ENCODE measurements around the gene NRF1. TPM values are rescaled to one million over a fixed set of nuclear protein-coding genes. Genes with fewer than 3 reads are reported as not detected.

The NRF1 gene
- total and polyA plus RNA-seq, 2 of the 8 experiments (the other 6 are each of a cell fraction or from before 2014, with no cell fraction given): 18.2 to 21.4 TPM

- no peaks in the 10 kb centered on the region for H3K27me3 ChIP-seq (replicated peaks in 1 of 4; ENCODE audit: control insufficient read depth in 3 of 4, extremely low read depth in 1 of 4, insufficient read depth in 3 of 4, low read length in 3 of 4)
- no peak overlapping the region for H3K4ac ChIP-seq (replicated peaks; ENCODE audit: insufficient read length, low read depth, low read length)
- POLR2A ChIA-PET (ENCODE audit: partially characterized antibody): interaction anchor here (1.8 kb wide), 1 partner anchor 32 kb away, joined by 4 read pairs; no protein-coding TSS in a partner anchor
- peaks cover 7 to 15% (median 10%) of the 10 kb centered on the region in 4 experiments; a peak in 6 of 7 replicates for H3K4me1 ChIP-seq (replicated peaks in 1 of 4; ENCODE audit: control insufficient read depth in 3 of 4, insufficient read depth in 4 of 4, low read length in 3 of 4)
- H3K23me2 ChIP-seq (ENCODE audit: low read depth, low read length): no peaks in the 10 kb centered on the region
- no peaks in the 10 kb centered on the region for H3K9me3 ChIP-seq (ENCODE audit: insufficient read depth in 2 of 2, low read depth in 1 of 2, low read length in 1 of 2)
- FAIRE-seq: peak; percentile 57
- TF ChIP-seq RAD21 (IDR thresholded peaks at IDR 0.05 in 1 of 2, conservative IDR thresholded peaks at IDR 0.05 in 1 of 2; ENCODE audit: low read depth in 2 of 2, low read length in 2 of 2) (peak in 1 of 2 experiments; percentile 24; a peak in 1 of 4 replicates), MAFK (IDR thresholded peaks at IDR 0.05; ENCODE audit: low read depth, low read length) (peak; percentile 98), CTCF (IDR thresholded peaks at IDR 0.05; ENCODE audit: control extremely low read depth in 1 of 3, insufficient read depth in 1 of 3, low read depth in 1 of 3, low read length in 3 of 3) (peak in 1 of 3 experiments; percentile 16; a peak in 1 of 4 replicates), SIN3A (conservative IDR thresholded peaks at IDR 0.05 in 1 of 2, IDR thresholded peaks at IDR 0.05 in 1 of 2; ENCODE audit: low read depth in 1 of 2, low read length in 2 of 2) (no peak)
- H2BK20ac ChIP-seq (ENCODE audit: low read length): no peak overlapping the region
- no peak overlapping the region for H4K5ac ChIP-seq (ENCODE audit: insufficient read length, low read depth, low read length)
- H2AK5ac ChIP-seq (ENCODE audit: low read depth, low read length): no peak overlapping the region
- H3K56ac ChIP-seq (replicated peaks; ENCODE audit: insufficient read length, low read depth, low read length): no peak overlapping the region
- no peak overlapping the region for H3K23ac ChIP-seq (ENCODE audit: insufficient read length)
- no peak overlapping the region for H2AFZ ChIP-seq (ENCODE audit: low read length)
- H3K79me2 ChIP-seq (ENCODE audit: control insufficient read depth in 1 of 2, insufficient read depth in 2 of 2, low read length in 2 of 2): no peaks in the 10 kb centered on the region
- 76% methylated on average over 2 of the region's 2 CpGs; no CpG with 5 or more reads in 1 of the 2 experiments for WGBS, 2 experiments (ENCODE audit: extremely low coverage in 1 of 2, insufficient coverage in 1 of 2, insufficient read length in 1 of 2, insufficient replicate concordance in 2 of 2, low coverage in 1 of 2, low lambda C conversion rate in 2 of 2, missing lambda C conversion rate in 1 of 2)
- H4K8ac ChIP-seq (ENCODE audit: extremely low read depth, insufficient read depth, low read length): no peak overlapping the region
- no peak overlapping the region for H3K27ac ChIP-seq (ENCODE audit: low read depth, low read length)
- CTCF ChIA-PET (ENCODE audit: partially characterized antibody): interaction anchor here (0.9 to 1.9 kb wide), 2 partner anchors 19 to 83 kb away, joined by 3 to 5 read pairs; no protein-coding TSS in a partner anchor
- H3K4me2 ChIP-seq (ENCODE audit: insufficient read depth in 1 of 2, low read depth in 2 of 2, low read length in 2 of 2): peak overlapping the region; percentile 15 to 18; a peak in 2 of 4 replicates
- no peak overlapping the region for H2BK120ac ChIP-seq (replicated peaks; ENCODE audit: low read depth, low read length)
- H2BK12ac ChIP-seq (ENCODE audit: low read depth, low read length): no peak overlapping the region
- no peak overlapping the region for H3K4me3 ChIP-seq (ENCODE audit: extremely low read depth in 1 of 4, insufficient read depth in 2 of 4, low read depth in 3 of 4, low read length in 4 of 4)
- H3K79me1 ChIP-seq (ENCODE audit: low read depth, low read length): no peaks in the 10 kb centered on the region; the same call in 1 of the 2 replicates
- no peak for DNase-seq (ENCODE audit: low read depth in 1 of 2, low spot score in 2 of 2)
- no peak overlapping the region for H2BK5ac ChIP-seq (ENCODE audit: low read depth, low read length)
- no peak overlapping the region for H4K91ac ChIP-seq (replicated peaks; ENCODE audit: insufficient read length, low read length)
- no peaks in the 10 kb centered on the region for H4K20me1 ChIP-seq (replicated peaks in 1 of 2; ENCODE audit: control insufficient read depth in 1 of 2, insufficient read depth in 2 of 2, low read length in 2 of 2)
- peaks cover 0 to 11% (median 1%) of the 10 kb centered on the region in 4 experiments; a peak in 3 of 8 replicates for H3K36me3 ChIP-seq (ENCODE audit: control insufficient read depth in 2 of 4, insufficient read depth in 4 of 4, low read length in 3 of 4)
- no peak overlapping the region for H3K14ac ChIP-seq (ENCODE audit: insufficient read length)
- no peak overlapping the region for H2BK15ac ChIP-seq (ENCODE audit: low read length)
- 0 out of 7 replicates have a peak overlapping the region, but pooled peaks of 1 of the 4 experiments have one; percentile 18 for H3K9ac ChIP-seq (replicated peaks in 1 of 4; ENCODE audit: extremely low read depth in 1 of 4, low read depth in 3 of 4, low read length in 3 of 4)
- H3K18ac ChIP-seq (ENCODE audit: extremely low read depth, low read length): no peak overlapping the region
These were observed 130.3 kb downstream of the NRF1 start for GRCh38 chr7:129741743-129742213.
